Inflammatory macrophage (primary cell): ENCODE data around the gene IRS1.

Experiments
- DNase-seq, 2 donors: peaks; one replicate each; pipeline ENCODE4 v3.0.0-alpha.2; 2020 to 2022

Gene IRS1

GRCh38 chr2:226717719-226718118 lies 81.9 kb downstream of the IRS1 start:
- no peak for DNase-seq

GRCh38 chr2:226716126-226716525 lies 83.5 kb downstream of the IRS1 start:
- no peak for DNase-seq

- DNase-seq = no peak
Observed at GRCh38 chr2:226715347-226715990, 84.2 kb downstream of the IRS1 start.

- no peak for DNase-seq
Observed at GRCh38 chr2:226712941-226713340, 86.7 kb downstream of the IRS1 start.

- no peak for DNase-seq
Observed at GRCh38 chr2:226711606-226712296, 87.9 kb downstream of the IRS1 start.

- DNase-seq = no peak
Observed at GRCh38 chr2:226707499-226707898, 92.1 kb downstream of the IRS1 start.

GRCh38 chr2:226705965-226706364 lies 93.7 kb downstream of the IRS1 start:
- DNase-seq = no peak

- DNase-seq = no peak
Observed at GRCh38 chr2:226705133-226705886, 94.3 kb downstream of the IRS1 start.

- no peak for DNase-seq
Observed at GRCh38 chr2:226703514-226703913, 96.1 kb downstream of the IRS1 start.

GRCh38 chr2:226702376-226702775 lies 97.2 kb downstream of the IRS1 start:
- no peak for DNase-seq

- peak in 1 of 2 donors; percentile 25 for DNase-seq
Observed at GRCh38 chr2:226701052-226701451, 98.6 kb downstream of the IRS1 start.

GRCh38 chr2:226699321-226699720 lies 100.3 kb downstream of the IRS1 start:
- DNase-seq = no peak

- DNase-seq = no peak
Observed at GRCh38 chr2:226698671-226699070, 100.9 kb downstream of the IRS1 start.

- DNase-seq = no peak
Observed at GRCh38 chr2:226694586-226695284, 104.9 kb downstream of the IRS1 start.

- DNase-seq = no peak
Observed at GRCh38 chr2:226694149-226694548, 105.5 kb downstream of the IRS1 start.

GRCh38 chr2:226693521-226693920 lies 106.1 kb downstream of the IRS1 start:
- no peak for DNase-seq

- no peak for DNase-seq
Observed at GRCh38 chr2:226692521-226693126, 107.0 kb downstream of the IRS1 start.

GRCh38 chr2:226691255-226691654 lies 108.4 kb downstream of the IRS1 start:
- DNase-seq = no peak

GRCh38 chr2:226690461-226691024 lies 109.1 kb downstream of the IRS1 start:
- no peak for DNase-seq

GRCh38 chr2:226687641-226688253 lies 111.9 kb downstream of the IRS1 start:
- no peak for DNase-seq

GRCh38 chr2:226684563-226684959 lies 115.1 kb downstream of the IRS1 start:
- no peak for DNase-seq
